K562 (cell line): ENCODE results near the gene DNAAF8. TPM values are rescaled to one million over a fixed set of nuclear protein-coding genes. Genes with fewer than 3 reads are reported as not detected.

ENCODE experiments used
- ETV1 ChIP-seq: fragments of 450-650 bp; conservative IDR thresholded peaks from 2 replicates; pipeline ENCODE4 v1.6.1; 2016; ENCODE audit warnings: missing genetic modification characterization, control low read depth, low read depth, missing compliant biosample characterization
- GABPA ChIP-seq: fragments of 200-800 bp; sonication (Bioruptor generic); conservative IDR thresholded peaks from 2 replicates; pipeline ENCODE4 v1.6.1; 2016; ENCODE audit warnings: low read depth, missing genetic modification characterization, missing compliant biosample characterization
- GABPB1 ChIP-seq: sonication (generic); formaldehyde crosslinking; IDR thresholded peaks from 2 replicates; pipeline ENCODE4 v1.8.0; 2022; ENCODE audit warnings: mild to moderate bottlenecking, missing genetic modification reagents
- HDGF ChIP-seq: fragments of 450-650 bp; IDR thresholded peaks from 2 replicates; pipeline ENCODE4 v1.6.1; 2016
- HEY1 ChIP-seq: fragments of 250-450 bp; sonication (Bioruptor Pico); IDR thresholded peaks from 2 replicates; pipeline ENCODE4 v1.5.0; 2020; ENCODE audit warnings: mild to moderate bottlenecking, moderate library complexity, borderline replicate concordance
- KDM1A ChIP-seq, 2 experiments: fragments of 450-650 bp; IDR thresholded peaks; 2 replicates each; pipeline ENCODE4 v1.6.1; 2016; ENCODE audit warnings: mild to moderate bottlenecking in 2 of 2
- NFE2L1 ChIP-seq: fragments of 450-650 bp; IDR thresholded peaks from 2 replicates; pipeline ENCODE4 v1.6.1; 2016; ENCODE audit warnings: missing genetic modification characterization, low read depth, mild to moderate bottlenecking, missing compliant biosample characterization, moderate library complexity, borderline replicate concordance
- PHF8 ChIP-seq: fragments of 200-600 bp; sonication (generic); IDR thresholded peaks from 2 replicates; pipeline ENCODE4 v1.6.1; 2012; ENCODE audit warnings: mixed run types, mild to moderate bottlenecking, inconsistent platforms, low read length, moderate library complexity, borderline replicate concordance
- POLR2H ChIP-seq: IDR thresholded peaks from 2 replicates; pipeline ENCODE4 v1.6.1; 2016; ENCODE audit warnings: missing genetic modification characterization, low read depth, mild to moderate bottlenecking, control low read depth, missing compliant biosample characterization, moderate library complexity
- RBBP5 ChIP-seq: fragments of 200-600 bp; sonication (generic); IDR thresholded peaks from 2 replicates; pipeline ENCODE4 v1.6.1; 2012; ENCODE audit warnings: borderline replicate concordance, mild to moderate bottlenecking, low read length, control low read depth, inconsistent platforms; ENCODE audit not compliant: insufficient read depth, poor library complexity, severe bottlenecking
- RHOXF2B ChIP-seq: fragments of 250-450 bp; sonication (Bioruptor Pico); conservative IDR thresholded peaks from 2 replicates; pipeline ENCODE4 v1.5.1; 2021
- ZNF707 ChIP-seq: fragments of 250-450 bp; sonication (Bioruptor Pico); conservative IDR thresholded peaks from 2 replicates; pipeline ENCODE4 v1.8.0; 2022; ENCODE audit warnings: inconsistent platforms, mild to moderate bottlenecking, moderate library complexity
- polyA plus RNA-seq, 8 experiments: library from polyadenylated mRNA; depleted of rRNA in 4 of 8; stranded (reverse) in 5 of 8; unstranded in 3 of 8; fragments of >200 nt; fragmentation: Nextera tagmentation in 2 of 8; fragmentation: Illumina TruSeq in 1 of 8; extraction: Ambion mirVana in 2 of 8; extraction: Trizol in 1 of 8; gene quantifications; 2 replicates each; pipeline versions ENCODE4 v1.2.1 to v1.2.3, GENCODE V29; 2011 to 2014; ENCODE audit warnings: inconsistent platforms in 1 of 8, missing spikeins in 1 of 8
- total RNA-seq, 7 experiments: library from RNA; depleted of rRNA in 6 of 7; stranded (reverse); fragments of >200 nt in 6 of 7; fragmentation: Illumina TruSeq in 2 of 7; extraction: Trizol in 2 of 7; gene quantifications; 2 replicates each; pipeline versions ENCODE4 v1.2.1 to v1.2.3, GENCODE V29; 2011 to 2021; ENCODE audit warnings: low replicate concordance in 1 of 7
- TF ChIP-seq, protein P1 (sequence below), 2 experiments: fragments of 450-650 bp; formaldehyde crosslinking in 1 of 2; IDR thresholded peaks; 2 replicates each; pipeline versions ENCODE4 v1.4.0 to v1.6.1; 2014 to 2020; ENCODE audit warnings: mild to moderate bottlenecking in 2 of 2, borderline replicate concordance in 1 of 2, low read depth in 1 of 2
- TF ChIP-seq, protein P2 (sequence below): fragments of 450-650 bp; IDR thresholded peaks from 2 replicates; pipeline ENCODE4 v1.6.1; 2016; ENCODE audit warnings: borderline replicate concordance
- TF ChIP-seq, protein P3 (sequence below), 2 experiments: fragments of 250-450 bp in 1 of 2; fragments of 450-650 bp in 1 of 2; sonication (Bioruptor Pico) in 1 of 2; IDR thresholded peaks; 2 replicates each; pipeline versions ENCODE4 v1.6.1 to v1.8.0; 2016 to 2021; ENCODE audit warnings: mild to moderate bottlenecking in 2 of 2, moderate library complexity in 2 of 2, missing compliant biosample characterization in 1 of 2, missing genetic modification characterization in 1 of 2

The DNAAF8 gene
- total and polyA plus RNA-seq, 9 of the 15 experiments (the other 6 are each of a cell fraction or from before 2014, with no cell fraction given), result 0.04 to 0.12 (median 0.10) TPM; not detected in 6

DNA sequence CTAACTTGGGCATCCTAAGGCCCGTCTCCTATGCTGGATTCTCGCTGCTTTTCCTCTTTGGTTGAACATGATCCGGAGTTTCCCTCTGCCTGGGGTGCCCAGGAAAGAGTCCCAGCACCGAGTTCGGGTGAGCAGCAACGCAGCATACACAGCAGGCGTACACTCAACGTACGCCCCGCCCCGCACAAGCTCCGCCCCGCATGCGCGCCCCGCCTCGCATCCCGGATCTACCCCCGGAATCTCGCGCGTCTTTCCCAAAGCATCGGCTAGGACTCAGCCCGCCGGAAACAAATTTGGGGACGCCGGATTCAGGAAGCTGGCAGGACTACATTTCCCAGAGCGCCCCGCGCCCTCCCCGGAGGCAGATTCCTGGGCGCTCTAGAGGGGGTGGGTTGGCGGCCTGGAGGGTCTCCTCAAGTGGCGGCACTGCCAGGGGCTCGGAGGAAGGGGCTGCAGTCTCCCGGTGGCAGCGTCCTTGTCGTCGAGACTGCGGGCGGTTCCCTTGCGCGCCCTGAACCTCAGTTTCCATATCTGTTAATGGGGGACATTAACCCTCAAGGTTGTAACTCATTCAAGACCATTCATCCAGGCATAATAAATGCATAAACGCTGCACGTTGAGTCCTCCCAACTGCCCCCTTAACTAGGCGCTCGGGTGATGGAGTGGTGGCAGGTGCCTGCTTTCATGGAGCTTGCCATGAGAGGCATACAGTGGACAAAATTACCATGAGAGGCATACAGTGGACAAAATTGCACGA, 34.4 kb downstream of the DNAAF8 start (continued):
- TF ChIP-seq, protein P1, sequence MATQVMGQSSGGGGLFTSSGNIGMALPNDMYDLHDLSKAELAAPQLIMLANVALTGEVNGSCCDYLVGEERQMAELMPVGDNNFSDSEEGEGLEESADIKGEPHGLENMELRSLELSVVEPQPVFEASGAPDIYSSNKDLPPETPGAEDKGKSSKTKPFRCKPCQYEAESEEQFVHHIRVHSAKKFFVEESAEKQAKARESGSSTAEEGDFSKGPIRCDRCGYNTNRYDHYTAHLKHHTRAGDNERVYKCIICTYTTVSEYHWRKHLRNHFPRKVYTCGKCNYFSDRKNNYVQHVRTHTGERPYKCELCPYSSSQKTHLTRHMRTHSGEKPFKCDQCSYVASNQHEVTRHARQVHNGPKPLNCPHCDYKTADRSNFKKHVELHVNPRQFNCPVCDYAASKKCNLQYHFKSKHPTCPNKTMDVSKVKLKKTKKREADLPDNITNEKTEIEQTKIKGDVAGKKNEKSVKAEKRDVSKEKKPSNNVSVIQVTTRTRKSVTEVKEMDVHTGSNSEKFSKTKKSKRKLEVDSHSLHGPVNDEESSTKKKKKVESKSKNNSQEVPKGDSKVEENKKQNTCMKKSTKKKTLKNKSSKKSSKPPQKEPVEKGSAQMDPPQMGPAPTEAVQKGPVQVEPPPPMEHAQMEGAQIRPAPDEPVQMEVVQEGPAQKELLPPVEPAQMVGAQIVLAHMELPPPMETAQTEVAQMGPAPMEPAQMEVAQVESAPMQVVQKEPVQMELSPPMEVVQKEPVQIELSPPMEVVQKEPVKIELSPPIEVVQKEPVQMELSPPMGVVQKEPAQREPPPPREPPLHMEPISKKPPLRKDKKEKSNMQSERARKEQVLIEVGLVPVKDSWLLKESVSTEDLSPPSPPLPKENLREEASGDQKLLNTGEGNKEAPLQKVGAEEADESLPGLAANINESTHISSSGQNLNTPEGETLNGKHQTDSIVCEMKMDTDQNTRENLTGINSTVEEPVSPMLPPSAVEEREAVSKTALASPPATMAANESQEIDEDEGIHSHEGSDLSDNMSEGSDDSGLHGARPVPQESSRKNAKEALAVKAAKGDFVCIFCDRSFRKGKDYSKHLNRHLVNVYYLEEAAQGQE (IDR thresholded peaks at IDR 0.05; ENCODE audit: borderline replicate concordance), result no peak
- TF ChIP-seq, protein P1 (CRISPR knock-in tag; IDR thresholded peaks at IDR 0.05; ENCODE audit: low read depth), result no peak
- TF ChIP-seq, protein P2, sequence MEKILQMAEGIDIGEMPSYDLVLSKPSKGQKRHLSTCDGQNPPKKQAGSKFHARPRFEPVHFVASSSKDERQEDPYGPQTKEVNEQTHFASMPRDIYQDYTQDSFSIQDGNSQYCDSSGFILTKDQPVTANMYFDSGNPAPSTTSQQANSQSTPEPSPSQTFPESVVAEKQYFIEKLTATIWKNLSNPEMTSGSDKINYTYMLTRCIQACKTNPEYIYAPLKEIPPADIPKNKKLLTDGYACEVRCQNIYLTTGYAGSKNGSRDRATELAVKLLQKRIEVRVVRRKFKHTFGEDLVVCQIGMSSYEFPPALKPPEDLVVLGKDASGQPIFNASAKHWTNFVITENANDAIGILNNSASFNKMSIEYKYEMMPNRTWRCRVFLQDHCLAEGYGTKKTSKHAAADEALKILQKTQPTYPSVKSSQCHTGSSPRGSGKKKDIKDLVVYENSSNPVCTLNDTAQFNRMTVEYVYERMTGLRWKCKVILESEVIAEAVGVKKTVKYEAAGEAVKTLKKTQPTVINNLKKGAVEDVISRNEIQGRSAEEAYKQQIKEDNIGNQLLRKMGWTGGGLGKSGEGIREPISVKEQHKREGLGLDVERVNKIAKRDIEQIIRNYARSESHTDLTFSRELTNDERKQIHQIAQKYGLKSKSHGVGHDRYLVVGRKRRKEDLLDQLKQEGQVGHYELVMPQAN, result peak; percentile 14; the same call in 1 of the 2 replicates
- peak; percentile 89 to 95 for TF ChIP-seq KDM1A (IDR thresholded peaks at IDR 0.05)
- TF ChIP-seq HEY1 (CRISPR knock-in tag), result no peak
- TF ChIP-seq HDGF, result 0 out of 2 replicates have a peak, but pooled peaks have one; percentile 56
- TF ChIP-seq RHOXF2B (CRISPR knock-in tag), result no peak
- no peak for TF ChIP-seq POLR2H (tag)
- TF ChIP-seq GABPB1, result peak; percentile 92
- peak; percentile 59; the same call in 1 of the 2 replicates for TF ChIP-seq ETV1 (tag)
- no peak for TF ChIP-seq ZNF707 (CRISPR knock-in tag)
- TF ChIP-seq RBBP5, result peak; percentile 42
- TF ChIP-seq, protein P3, sequence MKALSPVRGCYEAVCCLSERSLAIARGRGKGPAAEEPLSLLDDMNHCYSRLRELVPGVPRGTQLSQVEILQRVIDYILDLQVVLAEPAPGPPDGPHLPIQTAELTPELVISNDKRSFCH (CRISPR knock-in tag; IDR thresholded peaks at IDR 0.05), result no peak
- TF ChIP-seq, protein P3 (tag; IDR thresholded peaks at IDR 0.05), result 0 out of 2 replicates have a peak, but pooled peaks have one; percentile 24
- peak; percentile 73; the same call in 1 of the 2 replicates for TF ChIP-seq PHF8
- no peak for TF ChIP-seq NFE2L1
- TF ChIP-seq GABPA, result peak; percentile 94
